D721Med (cell line): ENCODE measurements around the gene MON1A.
A peak's percentile ranks its signal among the peaks of the same experiment; 100 is the strongest.

Experiments
- DNase-seq: peaks from one replicate; pipeline ENCODE4 v3.0.0; 2011; ENCODE audit warnings: low spot score; ENCODE audit not compliant: insufficient read length
- FAIRE-seq: peaks from 2 replicates; lab custom pipeline; 2011; peaks lifted over from hg19 to GRCh38; lab: Jason Lieb, UNC
- TF ChIP-seq, protein P1 (sequence below): IDR thresholded peaks from 2 replicates; pipeline ENCODE4 v1.5.1; 2012; ENCODE audit warnings: mild to moderate bottlenecking, control low read depth; ENCODE audit not compliant: insufficient read depth; ENCODE audit errors: missing control alignments

Gene MON1A, protein sequence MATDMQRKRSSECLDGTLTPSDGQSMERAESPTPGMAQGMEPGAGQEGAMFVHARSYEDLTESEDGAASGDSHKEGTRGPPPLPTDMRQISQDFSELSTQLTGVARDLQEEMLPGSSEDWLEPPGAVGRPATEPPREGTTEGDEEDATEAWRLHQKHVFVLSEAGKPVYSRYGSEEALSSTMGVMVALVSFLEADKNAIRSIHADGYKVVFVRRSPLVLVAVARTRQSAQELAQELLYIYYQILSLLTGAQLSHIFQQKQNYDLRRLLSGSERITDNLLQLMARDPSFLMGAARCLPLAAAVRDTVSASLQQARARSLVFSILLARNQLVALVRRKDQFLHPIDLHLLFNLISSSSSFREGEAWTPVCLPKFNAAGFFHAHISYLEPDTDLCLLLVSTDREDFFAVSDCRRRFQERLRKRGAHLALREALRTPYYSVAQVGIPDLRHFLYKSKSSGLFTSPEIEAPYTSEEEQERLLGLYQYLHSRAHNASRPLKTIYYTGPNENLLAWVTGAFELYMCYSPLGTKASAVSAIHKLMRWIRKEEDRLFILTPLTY

DNA sequence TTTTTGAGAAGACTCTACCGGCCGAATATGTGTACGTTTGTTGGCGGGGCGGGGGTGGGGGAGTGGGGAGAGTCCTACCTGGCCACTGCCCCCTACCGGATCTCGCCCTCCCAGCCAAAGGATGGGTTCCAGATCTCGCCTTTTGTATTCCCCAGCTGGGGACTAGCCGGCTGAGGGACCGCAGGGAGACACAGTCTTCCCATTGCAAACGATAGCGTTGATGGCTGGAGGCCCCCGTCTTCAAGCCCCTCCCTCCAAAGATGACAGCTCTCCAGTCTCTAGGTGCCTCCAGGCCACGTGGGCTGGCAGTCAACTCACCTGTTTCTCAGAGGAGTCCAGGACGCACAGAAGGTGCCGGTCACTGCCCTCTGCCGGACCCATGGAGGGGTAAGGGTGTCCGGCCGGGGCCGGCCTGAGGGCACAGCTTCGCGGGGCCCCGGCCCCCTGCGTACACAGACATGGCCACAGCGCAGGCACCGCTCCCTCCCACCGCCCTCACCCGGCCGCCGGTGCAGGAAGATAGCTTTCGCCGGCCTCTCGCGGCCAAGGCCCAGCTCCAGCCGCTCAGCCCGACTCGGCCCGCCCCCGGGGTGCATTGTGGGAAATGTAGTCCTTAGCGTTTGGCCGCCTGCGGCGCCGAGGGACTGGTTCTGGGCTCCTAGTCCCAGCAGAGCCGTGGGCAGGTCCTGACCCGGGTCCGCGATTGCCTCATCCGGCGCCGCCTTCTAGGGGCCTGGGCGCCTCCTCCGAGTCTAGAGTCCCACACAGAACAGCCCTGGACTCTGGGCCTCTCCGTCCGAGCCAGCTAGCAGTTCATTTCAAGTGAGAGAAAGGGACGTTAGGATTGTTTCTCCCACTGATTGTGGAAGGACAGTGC lies at the start of gene MON1A:
Gene MON1A, minus strand, starts transcription at position 521 of the 877 bp plus-strand sequence. CDS start 16,465 bp downstream, outside the sequence.
- DNase-seq = peak; percentile 43
- no peak for FAIRE-seq
- TF ChIP-seq, protein P1, sequence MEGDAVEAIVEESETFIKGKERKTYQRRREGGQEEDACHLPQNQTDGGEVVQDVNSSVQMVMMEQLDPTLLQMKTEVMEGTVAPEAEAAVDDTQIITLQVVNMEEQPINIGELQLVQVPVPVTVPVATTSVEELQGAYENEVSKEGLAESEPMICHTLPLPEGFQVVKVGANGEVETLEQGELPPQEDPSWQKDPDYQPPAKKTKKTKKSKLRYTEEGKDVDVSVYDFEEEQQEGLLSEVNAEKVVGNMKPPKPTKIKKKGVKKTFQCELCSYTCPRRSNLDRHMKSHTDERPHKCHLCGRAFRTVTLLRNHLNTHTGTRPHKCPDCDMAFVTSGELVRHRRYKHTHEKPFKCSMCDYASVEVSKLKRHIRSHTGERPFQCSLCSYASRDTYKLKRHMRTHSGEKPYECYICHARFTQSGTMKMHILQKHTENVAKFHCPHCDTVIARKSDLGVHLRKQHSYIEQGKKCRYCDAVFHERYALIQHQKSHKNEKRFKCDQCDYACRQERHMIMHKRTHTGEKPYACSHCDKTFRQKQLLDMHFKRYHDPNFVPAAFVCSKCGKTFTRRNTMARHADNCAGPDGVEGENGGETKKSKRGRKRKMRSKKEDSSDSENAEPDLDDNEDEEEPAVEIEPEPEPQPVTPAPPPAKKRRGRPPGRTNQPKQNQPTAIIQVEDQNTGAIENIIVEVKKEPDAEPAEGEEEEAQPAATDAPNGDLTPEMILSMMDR = peak; percentile 12

DNA sequence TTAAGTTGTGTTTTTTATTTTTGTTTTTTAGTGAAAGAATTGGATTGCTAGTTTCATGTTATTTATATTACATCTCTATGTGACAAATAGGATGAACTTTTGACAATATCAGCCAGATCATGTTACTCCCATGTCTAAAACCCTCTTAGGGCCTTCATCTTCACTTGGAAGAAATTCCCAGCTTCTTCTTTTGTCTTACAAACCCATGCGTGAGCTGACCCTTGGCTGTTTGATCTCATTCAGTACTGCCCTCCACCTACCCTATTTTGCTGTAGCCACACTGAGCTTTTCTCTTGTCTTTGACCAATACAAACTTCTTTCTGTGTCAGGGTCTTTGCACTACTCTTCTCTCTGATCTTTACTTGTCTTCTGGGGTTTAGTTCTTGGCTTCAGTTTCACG lies 47.3 kb upstream of the MON1A start:
- TF ChIP-seq, protein P1 = no peak
- FAIRE-seq = no peak
- DNase-seq = no peak

DNA sequence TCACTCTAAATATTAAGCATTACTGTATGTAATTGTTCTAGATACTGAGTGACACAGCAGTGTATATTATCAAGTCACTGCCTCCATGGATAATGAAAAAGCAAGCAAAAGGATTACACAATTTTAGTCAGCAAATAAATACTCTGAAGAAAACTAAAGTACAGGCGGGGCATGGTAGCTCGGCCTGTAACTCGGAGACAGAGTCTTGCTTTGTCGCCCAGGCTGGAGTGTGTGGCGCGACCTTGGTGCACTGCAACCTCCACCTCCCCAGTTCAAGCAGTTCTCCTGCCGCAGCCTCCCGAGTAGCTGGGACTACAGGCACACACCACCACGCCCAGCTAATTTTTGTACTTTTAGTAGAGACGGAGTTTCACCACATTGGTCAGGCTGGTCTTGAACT lies 43.0 kb upstream of the MON1A start:
- TF ChIP-seq, protein P1 = no peak
- no peak for FAIRE-seq
- DNase-seq = no peak

DNA sequence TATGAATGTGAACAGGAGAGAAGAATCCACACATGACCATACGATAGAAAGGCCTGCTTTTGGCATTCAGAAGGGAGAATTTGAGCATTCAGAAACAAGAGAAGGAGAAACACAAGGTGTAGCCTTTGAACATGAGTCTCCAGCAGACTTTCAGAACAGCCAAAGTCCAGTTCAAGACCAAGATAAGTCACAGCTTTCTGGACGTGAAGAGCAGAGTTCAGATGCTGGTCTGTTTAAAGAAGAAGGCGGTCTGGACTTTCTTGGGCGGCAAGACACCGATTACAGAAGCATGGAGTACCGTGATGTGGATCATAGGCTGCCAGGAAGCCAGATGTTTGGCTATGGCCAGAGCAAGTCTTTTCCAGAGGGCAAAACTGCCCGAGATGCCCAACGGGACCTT lies 38.7 kb upstream of the MON1A start:
- no peak for FAIRE-seq
- TF ChIP-seq, protein P1 = no peak
- DNase-seq = no peak

DNA sequence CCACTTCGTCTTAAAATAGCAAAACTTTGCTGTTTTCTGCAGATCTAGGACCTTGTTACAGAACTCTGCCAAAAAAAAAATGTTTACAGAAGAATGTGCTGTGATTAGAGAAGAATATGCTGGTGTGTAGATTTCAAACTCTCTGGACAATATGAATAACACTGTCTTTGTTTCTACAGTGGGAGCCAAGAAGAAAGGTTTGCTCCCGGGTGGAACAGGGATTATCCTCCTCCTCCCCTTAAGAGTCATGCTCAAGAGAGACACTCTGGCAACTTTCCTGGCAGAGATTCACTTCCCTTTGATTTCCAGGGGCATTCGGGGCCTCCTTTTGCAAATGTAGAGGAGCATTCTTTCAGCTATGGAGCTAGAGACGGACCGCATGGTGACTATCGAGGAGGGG lies 37.7 kb upstream of the MON1A start:
- FAIRE-seq (no peak), DNase-seq (no peak)
- TF ChIP-seq, protein P1 = no peak

DNA sequence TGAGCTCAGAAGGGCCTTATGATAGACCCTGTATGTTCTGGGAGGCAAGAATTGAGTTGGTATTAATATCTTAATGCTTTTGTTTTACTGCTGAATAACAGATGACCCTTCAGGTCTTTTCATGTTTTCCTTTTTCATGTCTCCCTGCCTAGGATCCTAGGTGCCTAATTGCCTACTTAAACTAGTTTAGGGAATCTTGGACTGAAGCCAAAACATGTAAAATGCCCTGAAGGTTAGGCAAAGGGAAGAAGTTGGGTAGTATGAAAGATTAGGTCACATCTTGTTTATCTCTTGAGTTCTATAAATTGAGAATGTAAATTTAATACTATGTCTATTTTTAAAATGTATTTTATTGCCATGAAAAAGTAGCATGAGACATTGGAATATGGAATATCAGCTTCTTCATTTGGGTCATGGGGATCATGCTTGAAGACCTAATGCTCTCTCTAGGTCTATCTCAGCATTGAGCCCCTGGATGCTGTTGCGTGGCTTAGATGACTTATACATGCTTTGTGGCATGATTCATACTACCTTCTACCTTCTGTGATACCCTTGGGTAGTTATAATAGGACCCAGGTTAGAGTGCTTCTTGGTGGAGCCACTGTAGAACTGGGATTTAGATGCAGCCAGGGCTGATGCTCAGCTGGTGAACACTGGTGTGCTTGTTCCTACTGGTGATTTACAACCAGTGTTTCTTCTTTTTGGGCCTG lies 36.8 kb upstream of the MON1A start:
- TF ChIP-seq, protein P1 = no peak
- no peak for FAIRE-seq
- DNase-seq = no peak
